ENCODE results near the gene PXDC1. TPM values are rescaled to one million over a fixed set of nuclear protein-coding genes. Genes with fewer than 3 reads are reported as not detected.
"Not testable (repeated sequence)": the region's sequence is repeated elsewhere in the genome, so short reads cannot be mapped to it uniquely, and the experiment has no call there.

Gene PXDC1
- total RNA-seq, 1 experiment from 2014 or later = 8.1 TPM

DNA sequence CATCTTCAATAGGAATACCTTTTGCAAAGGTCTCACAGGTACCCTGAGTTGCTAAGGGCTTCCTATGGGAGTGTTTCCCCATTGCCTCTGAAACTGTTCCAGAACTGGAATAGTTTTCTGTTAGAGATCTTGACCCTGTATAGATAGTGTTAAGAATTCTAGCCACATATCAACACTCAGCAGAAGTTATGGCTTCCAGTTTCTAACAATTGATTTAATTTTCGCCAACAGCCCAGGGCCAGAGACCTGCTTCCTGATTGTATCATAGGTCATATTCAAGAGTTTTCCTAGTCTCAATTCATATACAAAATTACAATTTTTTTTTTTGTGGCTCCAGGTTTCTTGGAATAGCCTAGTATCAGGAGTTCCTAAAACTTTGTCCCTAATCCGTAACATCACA, 61.0 kb downstream of the PXDC1 start:
- no peak overlapping the region for H3K27ac ChIP-seq

DNA sequence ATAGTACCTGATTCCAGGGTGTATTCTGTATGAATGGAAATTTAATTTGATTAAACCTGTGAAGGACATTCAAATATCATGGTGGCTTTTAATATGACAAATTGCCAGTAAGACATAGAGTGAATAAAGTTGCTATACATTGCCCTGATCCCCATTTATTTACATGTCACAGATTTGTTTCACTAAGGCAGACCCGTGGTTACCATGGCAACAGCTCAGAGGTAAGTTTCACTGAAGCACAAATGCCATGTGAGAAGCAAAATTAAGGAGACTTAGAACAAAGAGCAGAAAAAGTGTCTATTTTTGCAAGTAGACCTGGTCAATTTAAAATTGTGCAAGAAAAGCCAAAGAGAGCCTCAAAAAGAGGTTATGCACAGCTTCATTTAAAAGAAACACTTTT, 63.7 kb downstream of the PXDC1 start:
- Histone ChIP-seq H3K4me3 (no peak overlapping the region), H3K27ac (no peak overlapping the region), H3K9me3 (replicated peaks) (no peaks in the 10 kb centered on the region), H3K27me3 (no peaks in the 10 kb centered on the region), H3K4me1 (no peaks in the 10 kb centered on the region), H3K36me3 (no peaks in the 10 kb centered on the region)
- no peak for DNase-seq

More for the DNA sequence above, 61.0 kb downstream of the PXDC1 start:
- Histone ChIP-seq H3K4me1 (peaks cover 8% of the 10 kb centered on the region; the same call in 1 of the 2 replicates), H3K9me3 (replicated peaks) (no peaks in the 10 kb centered on the region), H3K4me3 (no peak overlapping the region), H3K27me3 (no peaks in the 10 kb centered on the region), H3K36me3 (no peaks in the 10 kb centered on the region)
- no peak for DNase-seq

- Histone ChIP-seq H3K4me1 (no peaks in the 10 kb centered on the region), H3K9me3 (replicated peaks) (no peaks in the 10 kb centered on the region), H3K4me3 (no peak overlapping the region), H3K27me3 (no peaks in the 10 kb centered on the region), H3K27ac (no peak overlapping the region), H3K36me3 (no peaks in the 10 kb centered on the region)
- no peak for DNase-seq
These were observed 68.2 kb downstream of the PXDC1 start for GRCh38 chr6:3683331-3683730.

DNA sequence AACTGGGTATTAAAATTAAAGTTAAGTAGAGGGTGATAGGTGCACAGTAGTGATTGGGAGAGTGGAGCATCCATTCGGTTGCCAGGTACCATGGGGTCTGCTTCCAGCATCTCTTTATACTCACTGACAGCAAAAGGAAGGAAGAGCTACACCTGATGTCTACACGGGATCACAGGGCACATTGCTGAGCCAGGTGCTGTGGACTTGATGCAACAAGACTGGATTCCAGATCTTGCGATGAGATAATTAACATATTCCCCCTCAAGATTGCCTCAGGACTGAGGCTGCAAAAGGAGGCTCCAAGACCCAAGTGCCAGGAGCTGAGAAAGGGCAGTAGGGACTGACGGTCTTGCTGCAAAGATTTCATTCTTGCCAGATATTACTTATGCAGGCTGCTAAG, 72.6 kb downstream of the PXDC1 start:
- Histone ChIP-seq H3K9me3 (replicated peaks) (no peaks in the 10 kb centered on the region), H3K27ac (no peak overlapping the region), H3K4me1 (no peaks in the 10 kb centered on the region), H3K27me3 (no peaks in the 10 kb centered on the region), H3K36me3 (no peaks in the 10 kb centered on the region), H3K4me3 (no peak overlapping the region)
- DNase-seq = no peak

GRCh38 chr6:3677751-3678150, 73.8 kb downstream of the PXDC1 start:
- H3K27me3 ChIP-seq; H3K4me1 ChIP-seq; H3K9me3 ChIP-seq (replicated peaks); H3K27ac ChIP-seq; H3K36me3 ChIP-seq; H3K4me3 ChIP-seq; DNase-seq: not testable (repeated sequence)

GRCh38 chr6:3677351-3677750, 74.2 kb downstream of the PXDC1 start:
- not testable (repeated sequence) for H3K9me3 ChIP-seq (replicated peaks); H3K27ac ChIP-seq; H3K4me3 ChIP-seq; H3K4me1 ChIP-seq; H3K36me3 ChIP-seq; DNase-seq; H3K27me3 ChIP-seq

Other genes with a start within 250 kb of the PXDC1 start
- 1.1 and 1.4 TPM in 2 replicates for gene FAM50B, start 97.7 kb upstream of the PXDC1 start, total RNA-seq (2014; rRNA removed; shearing (Covaris generic))

All from SJCRH30 (cell line).